Rectal smooth muscle tissue (tissue), 1 donor: ENCODE measurements around the gene TBRG1.

Source experiments
- H3K27ac ChIP-seq: one replicate; pipeline ENCODE4 v1.7.0; 2013; ENCODE audit warnings: low read depth, low read length, inconsistent platforms
- H3K27me3 ChIP-seq: one replicate; pipeline ENCODE4 v1.7.0; 2013; ENCODE audit warnings: low read length; ENCODE audit not compliant: control insufficient read depth, insufficient read depth
- H3K36me3 ChIP-seq: one replicate; pipeline ENCODE4 v1.7.0; 2013; ENCODE audit warnings: low read length; ENCODE audit not compliant: control insufficient read depth, insufficient read depth
- H3K4me1 ChIP-seq: one replicate; pipeline ENCODE4 v1.7.0; 2013; ENCODE audit warnings: low read length; ENCODE audit not compliant: control insufficient read depth, insufficient read depth
- H3K4me3 ChIP-seq: one replicate; pipeline ENCODE4 v1.7.0; 2013; ENCODE audit warnings: low read length
- H3K9ac ChIP-seq: one replicate; pipeline ENCODE4 v1.7.0; 2013; ENCODE audit warnings: low read length

The TBRG1 gene

DNA sequence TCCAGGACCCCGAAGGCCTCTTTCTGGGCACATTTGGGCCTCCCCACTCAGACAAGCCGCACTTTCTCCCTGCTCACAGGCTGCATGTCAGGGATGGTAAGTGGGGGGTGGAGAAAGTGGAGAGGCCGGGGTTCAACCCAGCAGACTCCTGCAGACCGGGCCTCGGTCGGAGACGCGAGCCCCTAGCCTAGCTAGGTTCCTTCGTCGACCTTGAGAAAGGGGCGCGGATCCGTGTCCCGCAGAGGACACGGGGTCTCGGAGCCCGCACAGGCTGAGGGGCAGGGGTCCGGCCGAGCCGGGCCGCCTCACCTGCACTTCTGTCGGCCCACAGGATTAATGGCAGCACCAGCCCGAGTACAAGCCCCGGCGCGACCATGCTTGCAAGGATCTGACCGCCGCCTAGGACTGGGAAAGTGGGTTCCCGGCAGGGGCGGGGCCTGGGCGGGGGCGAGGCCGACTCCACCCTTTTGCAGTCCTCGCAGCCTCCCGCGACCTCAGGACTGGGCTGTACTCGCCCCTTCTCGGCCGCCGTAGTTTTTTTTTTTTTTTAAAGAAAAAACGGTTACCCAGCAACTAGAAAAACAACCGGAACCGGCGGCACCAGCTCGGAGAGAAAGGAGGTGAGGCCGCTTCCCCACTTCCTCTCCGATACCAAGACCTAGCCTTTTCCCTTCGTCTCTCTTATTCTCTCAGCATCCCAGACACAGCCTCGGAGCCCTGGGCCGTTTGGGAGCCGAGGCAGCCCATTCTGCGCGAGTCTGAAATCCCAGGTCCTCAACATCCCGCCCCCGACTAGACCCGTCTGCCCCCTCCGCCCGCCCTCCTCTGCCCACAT, 50.9 kb downstream of the TBRG1 start, which contains the start of the genes SIAE and SPA17:
Gene SIAE (minus strand): TSS at position 407 of the 835 bp plus-strand sequence. CDS start 31 bp downstream, at position 376.
Gene SPA17 (plus strand): TSS at position 572 of the 835 bp plus-strand sequence. CDS start 1,361 bp downstream, outside the sequence.
- Histone ChIP-seq H3K4me3 (peak within 1 kb of the TSS; percentile 90), H3K27ac (peak within 1 kb of the TSS; percentile 71), H3K36me3 (no peaks in the 10 kb centered on the region), H3K4me1 (peaks cover 2% of the 10 kb centered on the region), H3K27me3 (no peaks in the 10 kb centered on the region), H3K9ac (peak within 1 kb of the TSS; percentile 80)

DNA sequence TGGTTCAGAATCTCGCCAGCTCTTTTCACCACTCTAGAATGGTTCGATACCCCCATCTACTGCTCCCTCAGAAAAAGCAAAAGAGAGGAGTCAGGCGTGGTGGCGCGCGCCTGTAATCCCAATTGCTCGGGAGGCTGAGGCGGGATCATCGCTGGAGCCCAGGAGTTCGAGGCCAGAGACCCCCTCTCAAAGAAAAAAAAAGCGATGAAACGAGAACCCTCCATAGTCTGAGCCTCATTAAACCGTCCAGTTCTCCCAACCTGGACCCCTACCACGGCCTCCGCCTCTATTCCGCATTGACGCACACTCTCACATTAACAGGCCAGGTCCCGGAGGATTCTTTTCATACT, 51.5 kb downstream of the TBRG1 start:
- no peak overlapping the region for H3K9ac ChIP-seq

DNA sequence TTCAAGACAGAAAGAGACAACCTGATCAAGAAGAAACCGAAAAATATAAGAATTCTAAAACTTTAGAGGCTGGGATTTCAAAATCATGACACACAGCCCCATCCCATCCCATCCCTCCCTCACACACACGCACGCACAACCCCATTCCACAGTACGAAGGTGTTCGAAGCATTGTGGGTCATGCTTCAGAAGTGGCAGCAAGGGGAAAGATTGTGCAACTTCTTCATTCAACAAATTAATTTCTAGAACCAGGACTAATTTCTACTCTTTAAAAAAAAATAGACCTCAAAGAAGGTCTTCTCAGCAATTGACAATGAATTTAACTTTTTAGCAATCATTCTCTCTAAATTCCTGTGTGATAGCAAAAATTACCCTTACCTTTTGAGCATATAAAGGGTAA, 51.9 kb downstream of the TBRG1 start:
- H3K4me3 ChIP-seq, result peak overlapping the region; percentile 77
- no peaks in the 10 kb centered on the region for H3K36me3 ChIP-seq
- no peaks in the 10 kb centered on the region for H3K27me3 ChIP-seq
- no peak overlapping the region for H3K9ac ChIP-seq
- no peak overlapping the region for H3K27ac ChIP-seq
- peaks cover 2% of the 10 kb centered on the region for H3K4me1 ChIP-seq

More for the DNA sequence above, 51.5 kb downstream of the TBRG1 start:
- no peaks in the 10 kb centered on the region for H3K36me3 ChIP-seq
- H3K4me3 ChIP-seq, result peak overlapping the region; percentile 77
- H3K27ac ChIP-seq, result peak overlapping the region; percentile 71
- peaks cover 2% of the 10 kb centered on the region for H3K4me1 ChIP-seq
- H3K27me3 ChIP-seq, result no peaks in the 10 kb centered on the region

DNA sequence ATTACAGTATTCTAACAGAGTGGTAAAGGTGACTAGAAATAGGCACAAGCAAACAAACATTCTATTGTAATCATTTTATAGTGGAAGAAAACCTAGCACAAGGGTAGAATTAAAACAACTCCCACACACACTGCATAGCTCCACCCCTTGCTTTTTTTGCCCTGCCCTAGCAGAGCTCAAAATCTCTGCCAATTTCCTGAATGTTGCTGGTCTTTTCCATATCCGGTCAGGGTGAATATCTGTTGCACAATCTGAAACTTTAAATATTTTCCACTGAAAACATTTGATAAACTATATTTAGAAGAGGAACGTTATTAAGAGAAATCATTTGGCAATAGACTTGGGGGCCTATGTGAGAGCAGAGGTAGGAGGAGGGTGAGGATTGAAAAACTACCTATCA, 53.7 kb downstream of the TBRG1 start:
- Histone ChIP-seq H3K4me1 (peaks cover 2% of the 10 kb centered on the region), H3K36me3 (no peaks in the 10 kb centered on the region), H3K9ac (no peak overlapping the region), H3K27ac (no peak overlapping the region), H3K4me3 (no peak overlapping the region), H3K27me3 (no peaks in the 10 kb centered on the region)

DNA sequence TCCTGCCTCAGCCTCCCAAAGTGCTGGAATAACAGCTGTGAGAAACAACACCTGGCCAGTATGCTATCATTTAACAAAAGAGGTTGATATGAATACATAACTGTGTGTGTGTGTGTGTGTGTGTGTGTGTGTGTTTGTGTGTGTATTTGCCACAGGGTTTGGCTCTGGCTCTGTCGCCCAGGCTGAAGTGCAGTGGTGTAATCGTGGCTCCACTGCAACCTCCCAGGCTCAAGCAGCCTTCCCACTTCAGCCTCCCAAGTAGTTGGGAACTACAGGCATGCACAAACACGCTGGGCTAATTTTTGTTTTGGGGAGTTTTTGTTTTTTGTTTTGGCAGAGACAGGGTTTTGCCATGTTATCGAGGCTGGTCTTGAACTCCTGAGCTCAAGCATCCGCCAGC, 55.8 kb downstream of the TBRG1 start:
- peaks cover 2% of the 10 kb centered on the region for H3K4me1 ChIP-seq
- no peak overlapping the region for H3K4me3 ChIP-seq
- H3K9ac ChIP-seq, result no peak overlapping the region
- H3K27ac ChIP-seq, result no peak overlapping the region
- H3K27me3 ChIP-seq, result no peaks in the 10 kb centered on the region
- no peaks in the 10 kb centered on the region for H3K36me3 ChIP-seq

DNA sequence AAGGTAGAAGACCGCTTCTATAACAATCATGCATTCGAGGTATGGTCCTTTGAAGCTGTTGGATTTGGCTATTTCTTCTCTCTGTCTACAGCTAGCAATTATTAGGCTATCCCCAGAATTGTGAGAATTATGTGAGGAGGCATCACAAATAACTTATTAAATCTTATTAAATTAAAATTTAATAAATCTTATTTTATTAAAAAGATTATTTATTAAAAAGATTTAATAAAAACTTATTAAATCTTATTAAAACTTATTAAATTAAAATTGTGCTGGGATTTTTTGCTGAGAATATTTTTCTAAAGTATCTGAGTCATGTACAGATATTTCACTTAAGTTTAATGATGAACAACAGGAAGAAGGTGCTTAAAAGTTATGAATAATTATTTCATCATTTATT, 58.8 kb downstream of the TBRG1 start:
- H3K27ac ChIP-seq, result no peak overlapping the region
- no peak overlapping the region for H3K4me3 ChIP-seq
- no peak overlapping the region for H3K9ac ChIP-seq
- H3K27me3 ChIP-seq, result no peaks in the 10 kb centered on the region
- no peaks in the 10 kb centered on the region for H3K36me3 ChIP-seq
- no peaks in the 10 kb centered on the region for H3K4me1 ChIP-seq

DNA sequence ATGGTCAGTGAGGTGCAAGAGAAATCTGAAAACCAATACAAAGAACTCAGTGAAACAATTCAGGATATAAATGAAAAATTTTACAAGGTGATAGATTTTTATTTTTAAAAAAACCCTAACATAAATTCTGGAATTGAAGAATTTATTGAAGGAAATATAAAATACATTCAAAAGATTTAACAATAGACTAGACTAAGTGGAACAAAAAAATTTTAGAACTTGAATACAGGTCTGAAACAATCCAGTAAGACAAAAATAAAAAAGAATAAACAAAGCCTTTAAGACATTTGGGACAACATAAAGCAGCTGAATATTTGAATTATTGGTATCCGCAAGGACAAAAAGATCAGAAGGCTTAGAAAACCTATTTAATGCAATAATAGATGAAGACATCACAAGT, 59.8 kb downstream of the TBRG1 start:
- Histone ChIP-seq H3K4me3 (no peak overlapping the region), H3K9ac (no peak overlapping the region), H3K27me3 (no peaks in the 10 kb centered on the region), H3K27ac (no peak overlapping the region), H3K4me1 (no peaks in the 10 kb centered on the region), H3K36me3 (no peaks in the 10 kb centered on the region)
